Fibroblast of lung (primary cell): ENCODE data around the gene TAOK2. TPM values are rescaled to one million over a fixed set of nuclear protein-coding genes. Genes with fewer than 3 reads are reported as not detected.

Source experiments
- DNase-seq, 2 donors: peaks; one replicate each; pipeline versions ENCODE4 v3.0.0 to v3.0.0-alpha.2; 2010; ENCODE audit warnings: low read depth in 2 of 2
- H2AFZ ChIP-seq: 2 replicates; pipeline ENCODE4 v1.5.1; 2012; ENCODE audit warnings: low read length, control low read depth, inconsistent platforms
- H3K27ac ChIP-seq: 2 replicates; pipeline ENCODE4 v1.5.1; 2011; ENCODE audit warnings: low read length, control low read depth; ENCODE audit not compliant: insufficient read depth
- H3K27me3 ChIP-seq: 2 replicates; pipeline ENCODE4 v1.5.1; 2011; ENCODE audit warnings: mild to moderate bottlenecking, low read length; ENCODE audit not compliant: control insufficient read depth, insufficient read depth
- H3K36me3 ChIP-seq: 2 replicates; pipeline ENCODE4 v1.5.1; 2011; ENCODE audit warnings: low read length; ENCODE audit not compliant: control insufficient read depth, insufficient read depth
- H3K4me1 ChIP-seq: 2 replicates; pipeline ENCODE4 v1.5.1; 2011; ENCODE audit warnings: low read length; ENCODE audit not compliant: control insufficient read depth, insufficient read depth; ENCODE audit errors: extremely low read depth
- H3K4me2 ChIP-seq: 2 replicates; pipeline ENCODE4 v1.5.1; 2011; ENCODE audit warnings: low read length, control low read depth; ENCODE audit not compliant: insufficient read depth; ENCODE audit errors: extremely low read depth
- H3K4me3 ChIP-seq, 4 experiments: fragments of 200-600 bp in 1 of 4; sonication (generic) in 1 of 4; replicated peaks in 1 of 4; 2 replicates each; pipeline ENCODE4 v1.5.1; 2011 to 2016; ENCODE audit warnings: low read length in 4 of 4, low read depth in 3 of 4, mild to moderate bottlenecking in 3 of 4, control low read depth in 2 of 4, inconsistent platforms in 1 of 4, mixed read lengths in 1 of 4; ENCODE audit not compliant: insufficient read depth in 1 of 4; ENCODE audit errors: control extremely low read depth in 1 of 4
- H3K79me2 ChIP-seq: 2 replicates; pipeline ENCODE4 v1.5.1; 2012; ENCODE audit warnings: mild to moderate bottlenecking, low read length, inconsistent platforms; ENCODE audit not compliant: control insufficient read depth, insufficient read depth
- H3K9ac ChIP-seq: 2 replicates; pipeline ENCODE4 v1.5.1; 2011; ENCODE audit warnings: mild to moderate bottlenecking, low read length, control low read depth; ENCODE audit not compliant: insufficient read depth
- H3K9me3 ChIP-seq: 2 replicates; pipeline ENCODE4 v1.5.1; 2012; ENCODE audit warnings: low read depth, low read length; ENCODE audit not compliant: control insufficient read depth, insufficient read depth
- H4K20me1 ChIP-seq: 2 replicates; pipeline ENCODE4 v1.5.1; 2011; ENCODE audit warnings: low read length; ENCODE audit not compliant: control insufficient read depth, insufficient read depth; ENCODE audit errors: extremely low read depth
- CTCF ChIP-seq, 2 donors: IDR thresholded peaks in 1 of 2; conservative IDR thresholded peaks in 1 of 2; 1 replicate in 1 of 2; 2 replicates in 1 of 2; pipeline ENCODE4 v1.5.1; 2011 to 2012; ENCODE audit warnings: low read length in 2 of 2, control low read depth in 1 of 2, inconsistent platforms in 1 of 2, low read depth in 1 of 2, mild to moderate bottlenecking in 1 of 2
- EZH2 ChIP-seq: IDR thresholded peaks from 2 replicates; pipeline ENCODE4 v1.5.1; 2012; ENCODE audit warnings: low read length, control low read depth, mild to moderate bottlenecking; ENCODE audit errors: missing control alignments
- polyA plus RNA-seq, 2 donors: library from polyadenylated mRNA; depleted of rRNA in 1 of 2; stranded (reverse) in 1 of 2; unstranded in 1 of 2; fragments of >200 nt; gene quantifications; 2 replicates each; pipeline ENCODE4 v1.2.1, GENCODE V29; 2011 to 2012; ENCODE audit warnings: missing spikeins in 1 of 2
- total RNA-seq: library from RNA; depleted of rRNA; stranded (reverse); fragments of >200 nt; gene quantifications from 2 replicates; pipeline ENCODE4 v1.2.1, GENCODE V29; 2014

The TAOK2 gene
- total and polyA plus RNA-seq, 2 donors (not counting 1 experiment from before 2014, with no cell fraction given) = 12.3 to 41.3 TPM

DNA sequence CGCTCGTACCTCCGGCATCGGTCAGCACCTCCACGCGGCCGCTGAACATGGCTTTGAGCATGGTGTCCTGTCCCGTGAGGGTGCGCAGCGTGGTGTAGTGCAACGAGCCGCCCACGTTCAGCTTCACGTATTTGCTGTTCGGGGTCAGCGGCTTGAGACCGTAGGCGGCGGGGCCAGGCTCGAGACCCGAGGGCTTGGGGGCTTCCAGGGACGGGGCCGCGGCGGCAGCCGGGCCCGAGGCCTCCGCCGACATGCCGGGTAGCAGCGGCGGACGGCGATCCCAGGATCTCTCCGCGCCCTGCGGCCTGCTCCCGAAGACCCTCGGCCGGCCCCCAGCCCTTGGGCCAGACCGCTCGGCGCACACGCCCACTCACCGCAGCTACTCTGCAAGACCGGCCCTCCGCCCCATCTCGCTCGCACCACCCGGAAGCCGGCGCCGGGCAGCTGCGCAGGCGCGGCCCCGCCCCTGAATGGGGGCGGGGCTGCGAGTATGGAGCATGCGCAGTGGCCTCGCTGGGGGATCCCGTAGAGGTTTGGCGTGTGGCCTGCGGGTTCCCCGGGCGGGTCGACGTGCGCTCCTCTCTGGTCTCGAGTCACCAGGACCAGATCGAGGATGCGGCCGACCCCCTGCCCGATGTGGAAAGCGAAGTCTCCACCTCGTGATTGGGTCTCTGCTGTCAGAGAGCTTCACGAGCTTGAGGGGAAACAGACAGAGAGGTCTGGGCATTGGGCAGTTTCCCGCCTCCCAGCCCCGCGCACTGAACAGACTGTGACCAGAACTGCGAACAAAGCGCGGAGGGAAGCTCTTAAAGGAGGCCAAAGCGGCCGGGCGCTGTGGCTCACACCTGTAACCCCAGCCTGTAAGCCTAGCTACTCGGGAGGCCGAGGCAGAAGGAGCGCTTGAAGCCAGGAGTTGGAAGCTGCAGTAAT, 47.6 kb upstream of the TAOK2 start, which contains the start of gene KCTD13:
Gene KCTD13, minus strand, starts transcription at position 446 of the 930 bp plus-strand sequence. Its CDS starts 193 bp downstream, at position 253.
- H3K9me3 ChIP-seq = no peaks in the 10 kb centered on the region
- peak; percentile 70 to 79 for DNase-seq

GRCh38 chr16:29926711-29927052, 47.0 kb upstream of the TAOK2 start:
- Histone ChIP-seq H3K4me2 (peak overlapping the region; percentile 99), H3K36me3 (no peaks in the 10 kb centered on the region), H3K4me1 (peaks cover 14% of the 10 kb centered on the region), H3K9me3 (no peaks in the 10 kb centered on the region), H3K27ac (peak overlapping the region; percentile 90), H3K4me3 (peak overlapping the region; percentile 59 to 90 (median 78)), H3K79me2 (peaks cover 11% of the 10 kb centered on the region), H3K27me3 (no peaks in the 10 kb centered on the region), H4K20me1 (no peaks in the 10 kb centered on the region), H2AFZ (peak overlapping the region; percentile 97), H3K9ac (peak overlapping the region; percentile 90)
- peak; percentile 39 to 49 for DNase-seq
- TF ChIP-seq EZH2 = no peak
- TF ChIP-seq CTCF (conservative IDR thresholded peaks at IDR 0.05 in 1 of 2, IDR thresholded peaks at IDR 0.05 in 1 of 2; ENCODE audit: low read depth in 1 of 2, low read length in 2 of 2) = no peak

More for the DNA sequence above, 47.6 kb upstream of the TAOK2 start, which contains the start of gene KCTD13:
- H3K27me3 ChIP-seq = no peaks in the 10 kb centered on the region
- H3K4me3 ChIP-seq = peak within 1 kb of the TSS; percentile 59 to 90 (median 84)
- TF ChIP-seq CTCF (conservative IDR thresholded peaks at IDR 0.05 in 1 of 2, IDR thresholded peaks at IDR 0.05 in 1 of 2; ENCODE audit: low read depth in 1 of 2, low read length in 2 of 2) = no peak
- no peak for TF ChIP-seq EZH2
- no peaks in the 10 kb centered on the region for H3K36me3 ChIP-seq
- H3K9ac ChIP-seq = peak within 1 kb of the TSS; percentile 90
- peaks cover 14% of the 10 kb centered on the region for H3K4me1 ChIP-seq
- peak within 1 kb of the TSS; percentile 97 for H2AFZ ChIP-seq
- H3K4me2 ChIP-seq = peak within 1 kb of the TSS; percentile 99
- H3K79me2 ChIP-seq = peaks cover 11% of the 10 kb centered on the region
- H4K20me1 ChIP-seq = no peaks in the 10 kb centered on the region
- H3K27ac ChIP-seq = peak within 1 kb of the TSS; percentile 90

DNA sequence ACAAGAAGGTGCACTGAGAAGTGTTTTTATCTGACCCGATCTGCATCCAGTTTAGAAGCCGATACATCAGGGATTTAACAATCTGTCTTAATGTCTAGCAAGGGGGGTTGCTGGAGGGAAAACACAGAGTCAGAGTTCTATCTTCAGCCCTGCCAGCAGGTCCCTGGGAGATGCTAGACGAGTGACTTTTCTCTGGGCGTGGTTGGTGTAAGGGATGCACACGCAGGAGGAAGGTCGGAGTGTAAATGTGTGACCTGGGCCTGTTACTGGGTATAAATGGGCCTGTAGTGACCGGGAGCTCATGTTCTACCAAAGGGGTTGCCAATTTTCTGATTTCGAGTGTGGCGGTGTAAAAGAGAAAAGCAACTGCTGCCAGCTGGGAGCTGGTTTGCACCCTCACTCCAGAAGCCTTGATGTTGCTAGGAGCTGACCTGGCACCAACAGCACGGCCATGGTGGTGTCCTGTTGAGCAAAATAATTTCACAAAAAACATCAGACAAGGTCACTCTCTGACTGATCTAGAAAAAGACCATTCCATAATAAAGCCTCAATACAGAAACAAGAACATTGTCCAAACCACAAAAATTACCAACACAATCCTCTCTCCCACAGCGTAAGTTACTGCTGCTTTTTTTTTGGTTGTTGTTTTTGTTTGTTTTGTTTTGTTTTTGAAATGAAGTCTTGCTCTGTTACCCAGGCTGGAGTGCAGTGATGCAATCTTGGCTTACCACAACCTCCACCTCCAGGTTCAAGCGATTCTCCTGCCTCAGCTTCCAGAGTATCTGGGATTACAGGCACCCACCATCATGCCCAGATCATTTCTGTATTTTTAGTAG, 46.4 kb upstream of the TAOK2 start:
- peaks cover 11% of the 10 kb centered on the region for H3K79me2 ChIP-seq
- H2AFZ ChIP-seq = peak overlapping the region; percentile 97
- DNase-seq = peak in 1 of 2 donors; percentile 16

More for the DNA sequence above, 46.4 kb upstream of the TAOK2 start:
- H4K20me1 ChIP-seq = no peaks in the 10 kb centered on the region
- no peaks in the 10 kb centered on the region for H3K36me3 ChIP-seq
- no peaks in the 10 kb centered on the region for H3K27me3 ChIP-seq
- H3K4me3 ChIP-seq = peak overlapping the region; percentile 59 to 90 (median 78)
- no peak overlapping the region for H3K9ac ChIP-seq
- peak overlapping the region; percentile 99 for H3K4me2 ChIP-seq
- peaks cover 14% of the 10 kb centered on the region for H3K4me1 ChIP-seq
- no peaks in the 10 kb centered on the region for H3K9me3 ChIP-seq
- no peak for TF ChIP-seq EZH2
- TF ChIP-seq CTCF (conservative IDR thresholded peaks at IDR 0.05 in 1 of 2, IDR thresholded peaks at IDR 0.05 in 1 of 2; ENCODE audit: low read depth in 1 of 2, low read length in 2 of 2) = no peak
- peak overlapping the region; percentile 90 for H3K27ac ChIP-seq
